ENCODE measurements around the gene CMTM5. TPM values are rescaled to one million over a fixed set of nuclear protein-coding genes. Genes with fewer than 3 reads are reported as not detected.
A peak's percentile ranks its signal among the peaks of the same experiment; 100 is the strongest.

Gene CMTM5
- total and polyA plus RNA-seq, 5 donors, result 0.36 to 13.9 (median 1.3) TPM

GRCh38 chr14:23407516-23408306 lies 30.9 kb downstream of the CMTM5 start, which contains the start of gene MYH6:
Gene MYH6, minus strand, starts transcription at chr14:23408273. Its CDS starts 1,050 bp downstream, at chr14:23407223.
- H3K27ac ChIP-seq (ENCODE audit: low read length), result peak within 1 kb of the TSS; percentile 85
- H3K4me1 ChIP-seq (ENCODE audit: control insufficient read depth, insufficient read depth, low read length), result no peaks in the 10 kb centered on the region
- ATAC-seq (no peak), DNase-seq (peak in 2 of 3 donors; percentile 4 to 25)
- 56% methylated on average over 15 of the region's 15 CpGs for WGBS
- intact Hi-C loops (cut with DNase I), result loop anchor here in 2 of 4 donors (2.0 to 5.0 kb wide), 2 partner anchors 35 kb away; no protein-coding TSS in a partner anchor
- peak within 1 kb of the TSS; percentile 37 for H3K4me3 ChIP-seq (ENCODE audit: low read length)
- H3K27me3 ChIP-seq (ENCODE audit: control insufficient read depth, insufficient read depth), result no peaks in the 10 kb centered on the region
- no peaks in the 10 kb centered on the region for H3K9me3 ChIP-seq (ENCODE audit: control insufficient read depth, low read length)

- Histone ChIP-seq H3K4me1 (ENCODE audit: control insufficient read depth, insufficient read depth, low read length) (no peaks in the 10 kb centered on the region), H3K9me3 (ENCODE audit: control insufficient read depth, low read length) (no peaks in the 10 kb centered on the region), H3K27ac (ENCODE audit: low read length) (peak overlapping the region; percentile 85), H3K27me3 (ENCODE audit: control insufficient read depth, insufficient read depth) (no peaks in the 10 kb centered on the region), H3K4me3 (ENCODE audit: low read length) (peak overlapping the region; percentile 37)
- DNase-seq, result peak; percentile 46 to 77 (median 68)
- ATAC-seq, result peak; percentile 46 to 52
- intact Hi-C loops (cut with DNase I), result loop anchor here in 2 of 4 donors (2.0 to 5.0 kb wide), 2 partner anchors 34 to 35 kb away; no protein-coding TSS in a partner anchor
- WGBS, result 28% methylated on average over 5 of the region's 5 CpGs
Measured at GRCh38 chr14:23408307-23408630, 31.4 kb downstream of the CMTM5 start.

- Histone ChIP-seq H3K4me1 (ENCODE audit: control insufficient read depth, insufficient read depth, low read length) (no peaks in the 10 kb centered on the region), H3K4me3 (ENCODE audit: low read length) (no peak overlapping the region), H3K27me3 (ENCODE audit: control insufficient read depth, insufficient read depth) (no peaks in the 10 kb centered on the region), H3K27ac (ENCODE audit: low read length) (peak overlapping the region; percentile 86), H3K9me3 (ENCODE audit: control insufficient read depth, low read length) (no peaks in the 10 kb centered on the region)
- intact Hi-C loops (cut with DNase I), result loop anchor here in 2 of 4 donors (2.0 to 5.0 kb wide), 2 partner anchors 33 kb away; no protein-coding TSS in a partner anchor
- 53% methylated on average over 2 of the region's 2 CpGs for WGBS
- ATAC-seq, result peak; percentile 50 to 60
- peak; percentile 38 to 76 (median 72) for DNase-seq
Measured at GRCh38 chr14:23409475-23409874, 32.6 kb downstream of the CMTM5 start.

GRCh38 chr14:23409966-23410635 lies 33.3 kb downstream of the CMTM5 start:
- H3K9me3 ChIP-seq (ENCODE audit: control insufficient read depth, low read length), result no peaks in the 10 kb centered on the region
- 58% methylated on average over 14 of the region's 14 CpGs for WGBS
- no peaks in the 10 kb centered on the region for H3K27me3 ChIP-seq (ENCODE audit: control insufficient read depth, insufficient read depth)
- ATAC-seq (peak; percentile 47 to 64), DNase-seq (peak; percentile 67 to 74 (median 72))
- peak overlapping the region; percentile 86 for H3K27ac ChIP-seq (ENCODE audit: low read length)
- intact Hi-C loops (cut with DNase I), result loop anchor here in 2 of 4 donors (2.0 to 5.0 kb wide), 2 partner anchors 32 to 33 kb away; no protein-coding TSS in a partner anchor
- no peaks in the 10 kb centered on the region for H3K4me1 ChIP-seq (ENCODE audit: control insufficient read depth, insufficient read depth, low read length)
- H3K4me3 ChIP-seq (ENCODE audit: low read length), result no peak overlapping the region

- ATAC-seq, result no peak
- Histone ChIP-seq H3K4me1 (ENCODE audit: control insufficient read depth, insufficient read depth, low read length) (no peaks in the 10 kb centered on the region), H3K4me3 (ENCODE audit: low read length) (no peak overlapping the region), H3K9me3 (ENCODE audit: control insufficient read depth, low read length) (no peaks in the 10 kb centered on the region), H3K27ac (ENCODE audit: low read length) (peak overlapping the region; percentile 86), H3K27me3 (ENCODE audit: control insufficient read depth, insufficient read depth) (no peaks in the 10 kb centered on the region)
- intact Hi-C loops (cut with DNase I), result no loop called here
- DNase-seq, result peak in 1 of 3 donors; percentile 33
- WGBS, result 81% methylated on average over 14 of the region's 14 CpGs
Measured at GRCh38 chr14:23411563-23412525, 35.0 kb downstream of the CMTM5 start.

- Histone ChIP-seq H3K4me3 (ENCODE audit: low read length) (no peak overlapping the region), H3K9me3 (ENCODE audit: control insufficient read depth, low read length) (no peaks in the 10 kb centered on the region), H3K27ac (ENCODE audit: low read length) (no peak overlapping the region), H3K27me3 (ENCODE audit: control insufficient read depth, insufficient read depth) (no peaks in the 10 kb centered on the region), H3K4me1 (ENCODE audit: control insufficient read depth, insufficient read depth, low read length) (no peaks in the 10 kb centered on the region)
- DNase-seq (peak in 1 of 3 donors; percentile 37), ATAC-seq (no peak)
- WGBS, result 85% methylated on average over 16 of the region's 16 CpGs
- intact Hi-C loops (cut with DNase I), result no loop called here
Measured at GRCh38 chr14:23413681-23414080, 36.8 kb downstream of the CMTM5 start.

GRCh38 chr14:23414254-23414653 lies 37.4 kb downstream of the CMTM5 start:
- no peaks in the 10 kb centered on the region for H3K9me3 ChIP-seq (ENCODE audit: control insufficient read depth, low read length)
- no peak overlapping the region for H3K4me3 ChIP-seq (ENCODE audit: low read length)
- H3K4me1 ChIP-seq (ENCODE audit: control insufficient read depth, insufficient read depth, low read length), result no peaks in the 10 kb centered on the region
- intact Hi-C loops (cut with DNase I), result no loop called here
- ATAC-seq (peak in 1 of 2 donors; percentile 14), DNase-seq (peak in 1 of 3 donors; percentile 10)
- WGBS, result 35% methylated on average over 3 of the region's 3 CpGs
- H3K27me3 ChIP-seq (ENCODE audit: control insufficient read depth, insufficient read depth), result no peaks in the 10 kb centered on the region
- H3K27ac ChIP-seq (ENCODE audit: low read length), result peak overlapping the region; percentile 27

- WGBS, result 94% methylated on average over 39 of the region's 39 CpGs
- intact Hi-C loops (cut with DNase I), result no loop called here
- no peak for DNase-seq
- ATAC-seq, result no peak
- Histone ChIP-seq H3K4me3 (ENCODE audit: low read length) (no peak overlapping the region), H3K4me1 (ENCODE audit: control insufficient read depth, insufficient read depth, low read length) (no peaks in the 10 kb centered on the region), H3K27me3 (ENCODE audit: control insufficient read depth, insufficient read depth) (no peaks in the 10 kb centered on the region), H3K9me3 (ENCODE audit: control insufficient read depth, low read length) (no peaks in the 10 kb centered on the region), H3K27ac (ENCODE audit: low read length) (peak overlapping the region; percentile 27)
Measured at GRCh38 chr14:23414906-23415820, 38.3 kb downstream of the CMTM5 start.

- intact Hi-C loops (cut with DNase I), result no loop called here
- Histone ChIP-seq H3K27ac (ENCODE audit: low read length) (no peak overlapping the region), H3K27me3 (ENCODE audit: control insufficient read depth, insufficient read depth) (no peaks in the 10 kb centered on the region), H3K4me1 (ENCODE audit: control insufficient read depth, insufficient read depth, low read length) (no peaks in the 10 kb centered on the region), H3K4me3 (ENCODE audit: low read length) (no peak overlapping the region), H3K9me3 (ENCODE audit: control insufficient read depth, low read length) (no peaks in the 10 kb centered on the region)
- WGBS, result 77% methylated on average over 21 of the region's 21 CpGs
- ATAC-seq, result no peak
- no peak for DNase-seq
Measured at GRCh38 chr14:23415821-23416778, 39.3 kb downstream of the CMTM5 start.

Measured in right cardiac atrium (tissue), 5 donors.